ENCODE data around the gene LAGE3.

GRCh38 chrX:154436374-154436982, 42.6 kb downstream of the LAGE3 start:
- TF ChIP-seq CTCF (IDR thresholded peaks at IDR 0.05): no peak
- no peak for TF ChIP-seq POLR2A (IDR thresholded peaks at IDR 0.05)
